Measurements from ENCODE around the gene MIS18BP1. TPM values are rescaled to one million over a fixed set of nuclear protein-coding genes. Genes with fewer than 3 reads are reported as not detected.
A peak's percentile ranks its signal among the peaks of the same experiment; 100 is the strongest.

The MIS18BP1 gene
- total and polyA plus RNA-seq, 10 of the 15 experiments (the other 5 are each of a cell fraction or from before 2014, with no cell fraction given): 16.9 to 88.9 (median 57.0) TPM

GRCh38 chr14:45194964-45195363 lies 58.0 kb downstream of the MIS18BP1 start:
- in situ Hi-C loops (cut with MboI) (no loop called here), intact Hi-C loops (cut with micrococcal nuclease; ENCODE audit: unreplicated experiment) (no loop called here)
- BruUV-seq (replicated peaks): no TSS peak
- Histone ChIP-seq H2AFZ (ENCODE audit: control insufficient read depth, low read depth, low read length) (no peak overlapping the region; the same call in 1 of the 2 replicates), H3K4me1 (ENCODE audit: control insufficient read depth, insufficient read depth, low read length) (no peaks in the 10 kb centered on the region), H3K79me2 (ENCODE audit: control insufficient read depth, insufficient read depth, low read length) (no peaks in the 10 kb centered on the region), H3K4me3 (no peak overlapping the region), H3K9ac (ENCODE audit: control insufficient read depth, insufficient read depth, low read length) (no peak overlapping the region), H3K36me3 (ENCODE audit: control insufficient read depth in 2 of 2, insufficient read depth in 2 of 2, low read length in 1 of 2) (peaks cover 0 to 5% of the 10 kb centered on the region in 2 experiments; a peak in 2 of 4 replicates), H3K27ac (ENCODE audit: control insufficient read depth, insufficient read depth) (no peak overlapping the region), H4K20me1 (ENCODE audit: control insufficient read depth, insufficient read depth) (no peaks in the 10 kb centered on the region), H3K9me3 (replicated peaks; ENCODE audit: control insufficient read depth, insufficient read depth, low read length) (no peaks in the 10 kb centered on the region), H3K4me2 (ENCODE audit: control insufficient read depth, insufficient read depth) (no peak overlapping the region), H3K27me3 (replicated peaks in 1 of 2; ENCODE audit: control insufficient read depth in 2 of 2, insufficient read depth in 2 of 2, low read length in 1 of 2) (no peaks in the 10 kb centered on the region)
- no peak for FAIRE-seq
- no peak for DNase-seq (ENCODE audit: low read depth, low spot score)
- ChIA-PET SMC1A (ENCODE audit: uncharacterized antibody, unreplicated experiment) (no interaction called here), RAD21 (ENCODE audit: unreplicated experiment) (interaction anchor here (1.2 kb wide), 1 partner anchor 58 kb away, joined by 3 read pairs; the partner anchor contains the start of gene MIS18BP1), POLR2A (no interaction called here), CTCF (interaction anchor here (1.1 kb wide), 2 partner anchors 48 to 74 kb away, joined by 4 to 5 read pairs; no protein-coding TSS in a partner anchor)
- WGBS (ENCODE audit: insufficient coverage, insufficient replicate concordance, low lambda C conversion rate, missing lambda C conversion rate): 94% methylated on average over 4 of the region's 4 CpGs
- ATAC-seq: peak; percentile 50
- peak; percentile 20; the same call in 1 of the 2 replicates for TF ChIP-seq YY1 (IDR thresholded peaks at IDR 0.05; ENCODE audit: low read depth, low read length)
- TF ChIP-seq CBX5 (IDR thresholded peaks at IDR 0.05; ENCODE audit: low read depth): no peak

GRCh38 chr14:45185100-45185814 lies 67.7 kb downstream of the MIS18BP1 start:
- Histone ChIP-seq H2AFZ (ENCODE audit: control insufficient read depth, low read depth, low read length) (no peak overlapping the region), H3K79me2 (ENCODE audit: control insufficient read depth, insufficient read depth, low read length) (no peaks in the 10 kb centered on the region), H3K9ac (ENCODE audit: control insufficient read depth, insufficient read depth, low read length) (no peak overlapping the region), H3K27ac (ENCODE audit: control insufficient read depth, insufficient read depth) (no peak overlapping the region), H3K4me1 (ENCODE audit: control insufficient read depth, insufficient read depth, low read length) (no peaks in the 10 kb centered on the region), H3K4me2 (ENCODE audit: control insufficient read depth, insufficient read depth) (no peak overlapping the region), H3K9me3 (replicated peaks; ENCODE audit: control insufficient read depth, insufficient read depth, low read length) (no peaks in the 10 kb centered on the region), H3K36me3 (ENCODE audit: control insufficient read depth in 2 of 2, insufficient read depth in 2 of 2, low read length in 1 of 2) (peaks cover 0 to 3% of the 10 kb centered on the region in 2 experiments; a peak in 1 of 4 replicates), H4K20me1 (ENCODE audit: control insufficient read depth, insufficient read depth) (no peaks in the 10 kb centered on the region), H3K27me3 (replicated peaks in 1 of 2; ENCODE audit: control insufficient read depth in 2 of 2, insufficient read depth in 2 of 2, low read length in 1 of 2) (no peaks in the 10 kb centered on the region), H3K4me3 (no peak overlapping the region)
- intact Hi-C loops (cut with micrococcal nuclease; ENCODE audit: unreplicated experiment) (no loop called here), in situ Hi-C loops (cut with MboI) (no loop called here)
- ChIA-PET RAD21 (ENCODE audit: unreplicated experiment) (no interaction called here), SMC1A (ENCODE audit: uncharacterized antibody, unreplicated experiment) (interaction anchor here (1.0 kb wide), 2 partner anchors 16 kb away, joined by 3 to 4 read pairs; no protein-coding TSS in a partner anchor), CTCF (no interaction called here), POLR2A (interaction anchor here (0.7 kb wide), 1 partner anchor 53 kb away, joined by 4 read pairs; no protein-coding TSS in a partner anchor)
- peak; percentile 49 for FAIRE-seq
- WGBS (ENCODE audit: insufficient coverage, insufficient replicate concordance, low lambda C conversion rate, missing lambda C conversion rate): 51% methylated on average over 2 of the region's 2 CpGs
- DNase-seq (ENCODE audit: low read depth, low spot score): no peak
- BruUV-seq (replicated peaks): no TSS peak
- peak; percentile 74 for ATAC-seq
- TF ChIP-seq RBBP5 (conservative IDR thresholded peaks at IDR 0.05): no peak
- TF ChIP-seq NFYA (IDR thresholded peaks at IDR 0.05; ENCODE audit: borderline replicate concordance, low read depth, low read length): no peak
- TF ChIP-seq JUNB (IDR thresholded peaks at IDR 0.05): peak; percentile 94
- no peak for TF ChIP-seq MTA2 (IDR thresholded peaks at IDR 0.05; ENCODE audit: low read depth)
- TF ChIP-seq ATF2 (IDR thresholded peaks at IDR 0.05; ENCODE audit: low read length): peak; percentile 62; the same call in 1 of the 2 replicates
- TF ChIP-seq PAX8 (IDR thresholded peaks at IDR 0.05): no peak
- TF ChIP-seq SREBF2 (IDR thresholded peaks at IDR 0.05; ENCODE audit: low read length): no peak
- TF ChIP-seq BACH1 (IDR thresholded peaks at IDR 0.05; ENCODE audit: borderline replicate concordance): no peak
- no peak for TF ChIP-seq NRF1 (conservative IDR thresholded peaks at IDR 0.05; ENCODE audit: low read depth, low read length)
- no peak for TF ChIP-seq JUND (IDR thresholded peaks at IDR 0.05; ENCODE audit: low read depth, low read length)
- TF ChIP-seq FOXM1 (IDR thresholded peaks at IDR 0.05; ENCODE audit: low read depth, low read length): peak; percentile 51; the same call in 1 of the 2 replicates
- TF ChIP-seq NFIC (IDR thresholded peaks at IDR 0.05; ENCODE audit: low read depth, low read length): peak; percentile 87
- TF ChIP-seq MLLT1 (IDR thresholded peaks at IDR 0.05): no peak
